CD4-positive, alpha-beta memory T cell (primary cell): Measurements from ENCODE around the gene BCAP31. TPM values are rescaled to one million over a fixed set of nuclear protein-coding genes. Genes with fewer than 3 reads are reported as not detected.
"Not testable (repeated sequence)": the region's sequence is repeated elsewhere in the genome, so short reads cannot be mapped to it uniquely, and the experiment has no call there.

ENCODE experiments used
- CTCF ChIA-PET: fragments of 350-600 bp; sonication (Branson Sonifier 250); formaldehyde crosslinking; loops from one replicate; lab custom pipeline; 2021; ENCODE audit warnings: inconsistent platforms; ENCODE audit not compliant: partially characterized antibody; lab: Charles Lee
- POLR2A ChIA-PET: fragments of 350-600 bp; sonication (Branson Sonifier 250); formaldehyde crosslinking; loops from one replicate; lab custom pipeline; 2021; ENCODE audit not compliant: partially characterized antibody; lab: Charles Lee
- DNase-seq, 5 donors: peaks; one replicate each; pipeline versions ENCODE4 v3.0.0 to v3.0.0-alpha.2; 2020 to 2022; ENCODE audit warnings: mixed read lengths in 1 of 5
- H3K27ac ChIP-seq: one replicate; pipeline ENCODE4 v1.7.0; 2013; ENCODE audit warnings: low read depth, low read length
- H3K27me3 ChIP-seq: 2 replicates; pipeline ENCODE4 v1.7.0; 2013; ENCODE audit warnings: mild to moderate bottlenecking, low read length, moderate library complexity; ENCODE audit not compliant: insufficient read depth
- H3K36me3 ChIP-seq: 2 replicates; pipeline ENCODE4 v1.7.0; 2013; ENCODE audit warnings: mild to moderate bottlenecking, low read length, moderate library complexity; ENCODE audit not compliant: insufficient read depth
- H3K4me1 ChIP-seq: 2 replicates; pipeline ENCODE4 v1.7.0; 2013; ENCODE audit warnings: mild to moderate bottlenecking, low read length, moderate library complexity; ENCODE audit not compliant: insufficient read depth
- H3K4me3 ChIP-seq, 2 donors: one replicate each; pipeline ENCODE4 v1.7.0; 2013; ENCODE audit warnings: low read length in 2 of 2, mild to moderate bottlenecking in 1 of 2
- H3K9me3 ChIP-seq, 2 donors: one replicate each; pipeline ENCODE4 v1.7.0; 2013; ENCODE audit warnings: low read length in 2 of 2, control low read depth in 1 of 2; ENCODE audit not compliant: control insufficient read depth in 1 of 2
- H3K27ac Mint-ChIP-seq, 7 donors: one replicate each; pipeline ENCODE4 v1.8.0; 2020 to 2021; ENCODE audit warnings: mixed read lengths in 7 of 7, mild to moderate bottlenecking in 6 of 7, inconsistent platforms in 3 of 7, moderate library complexity in 3 of 7
- H3K27me3 Mint-ChIP-seq, 2 donors: one replicate each; pipeline ENCODE4 v1.8.0; 2020 to 2021; ENCODE audit warnings: mixed read lengths in 2 of 2
- H3K36me3 Mint-ChIP-seq, 2 donors: one replicate each; pipeline ENCODE4 v1.8.0; 2020 to 2021; ENCODE audit warnings: mixed read lengths in 2 of 2, inconsistent platforms in 1 of 2, mild to moderate bottlenecking in 1 of 2
- H3K4me1 Mint-ChIP-seq, 4 donors: one replicate each; pipeline ENCODE4 v1.8.0; 2020 to 2021; ENCODE audit warnings: mixed read lengths in 4 of 4, mild to moderate bottlenecking in 1 of 4
- H3K4me3 Mint-ChIP-seq, 8 donors: one replicate each; pipeline ENCODE4 v1.8.0; 2020 to 2021; ENCODE audit warnings: mixed read lengths in 8 of 8, mild to moderate bottlenecking in 7 of 8, moderate library complexity in 6 of 8, inconsistent platforms in 3 of 8
- H3K9me3 Mint-ChIP-seq, 8 donors: one replicate each; pipeline ENCODE4 v1.8.0; 2020 to 2021; ENCODE audit warnings: mixed read lengths in 8 of 8, mild to moderate bottlenecking in 5 of 8, inconsistent platforms in 3 of 8, moderate library complexity in 1 of 8
- intact Hi-C: fragments of 100-400 bp; cut with micrococcal nuclease; formaldehyde crosslinking; loops from one replicate; pipeline ENCODE4 v1.15.1; 2023
- polyA plus RNA-seq, 2 donors: library from polyadenylated mRNA; unstranded; fragments of 300-500 nt; fragmentation: Illumina TruSeq; gene quantifications; one replicate each; pipeline ENCODE4 v1.2.3, GENCODE V29; 2021
- total RNA-seq, 2 experiments: library from RNA; stranded (reverse); gene quantifications; one replicate each; pipeline ENCODE4 v1.2.3, GENCODE V29; 2021

BCAP31 gene
- total and polyA plus RNA-seq, 4 experiments from 2014 or later: 126 to 510 (median 217) TPM

GRCh38 chrX:153731117-153731844 is 7.1 kb upstream of the BCAP31 start:
- no peak overlapping the region for H3K4me3 ChIP-seq
- no peak overlapping the region for H3K27ac ChIP-seq
- intact Hi-C loops: no loop called here
- H3K27me3 ChIP-seq: no peaks in the 10 kb centered on the region
- peaks cover 0 to 5% (median 0%) of the 10 kb centered on the region in 8 donors for H3K9me3 Mint-ChIP-seq
- no peaks in the 10 kb centered on the region for H3K36me3 ChIP-seq
- H3K9me3 ChIP-seq: no peaks in the 10 kb centered on the region
- peaks cover 26% of the 10 kb centered on the region for H3K4me1 ChIP-seq
- ChIA-PET CTCF (no interaction called here), POLR2A (no interaction called here)
- H3K27me3 Mint-ChIP-seq: no peaks in the 10 kb centered on the region
- H3K4me1 Mint-ChIP-seq: peaks cover 16 to 39% (median 27%) of the 10 kb centered on the region in 4 donors
- peak overlapping the region in 4 of 8 donors; percentile 4 to 40 (median 10) for H3K4me3 Mint-ChIP-seq
- H3K27ac Mint-ChIP-seq: peak overlapping the region in 4 of 7 donors; percentile 5 to 81 (median 58)
- H3K36me3 Mint-ChIP-seq: peaks cover 13 to 17% of the 10 kb centered on the region in 2 donors
- DNase-seq: no peak

- H3K4me3 ChIP-seq, POLR2A ChIA-PET, H3K27me3 ChIP-seq, H3K9me3 Mint-ChIP-seq, CTCF ChIA-PET, H3K27ac Mint-ChIP-seq, H3K27ac ChIP-seq, intact Hi-C loops, DNase-seq, H3K9me3 ChIP-seq, H3K4me3 Mint-ChIP-seq, H3K27me3 Mint-ChIP-seq, H3K36me3 ChIP-seq: not testable (repeated sequence)
- Mint-ChIP-seq H3K4me1 (peaks cover 12 to 33% (median 21%) of the 10 kb centered on the region in 4 donors), H3K36me3 (peaks cover 8 to 13% of the 10 kb centered on the region in 2 donors)
- H3K4me1 ChIP-seq: peaks cover 35% of the 10 kb centered on the region
These were observed 5.9 kb upstream of the BCAP31 start for GRCh38 chrX:153730115-153730514.

- Histone ChIP-seq H3K9me3 (no peaks in the 10 kb centered on the region), H3K36me3 (no peaks in the 10 kb centered on the region), H3K4me1 (peaks cover 32% of the 10 kb centered on the region), H3K27ac (no peak overlapping the region), H3K4me3 (no peak overlapping the region), H3K27me3 (no peaks in the 10 kb centered on the region)
- H3K4me1 Mint-ChIP-seq: peaks cover 8 to 28% (median 18%) of the 10 kb centered on the region in 4 donors
- H3K9me3 Mint-ChIP-seq: peaks cover 0 to 5% (median 0%) of the 10 kb centered on the region in 8 donors
- ChIA-PET CTCF (no interaction called here), POLR2A (no interaction called here)
- intact Hi-C loops: loop anchor here (10.0 kb wide), 1 partner anchor 114 kb away; no protein-coding TSS in a partner anchor
- H3K36me3 Mint-ChIP-seq: peaks cover 7 to 13% of the 10 kb centered on the region in 2 donors
- H3K4me3 Mint-ChIP-seq: peak overlapping the region in 1 of 8 donors; percentile 29
- no peaks in the 10 kb centered on the region for H3K27me3 Mint-ChIP-seq
- DNase-seq: no peak
- H3K27ac Mint-ChIP-seq: peak overlapping the region in 1 of 7 donors; percentile 85
These were observed 4.9 kb upstream of the BCAP31 start for GRCh38 chrX:153728951-153729631.

- Mint-ChIP-seq H3K9me3 (peaks cover 0 to 5% (median 0%) of the 10 kb centered on the region in 8 donors), H3K4me1 (peaks cover 8 to 30% (median 18%) of the 10 kb centered on the region in 4 donors), H3K27me3 (no peaks in the 10 kb centered on the region), H3K36me3 (peaks cover 7 to 13% of the 10 kb centered on the region in 2 donors), H3K27ac (peak overlapping the region in 2 of 7 donors; percentile 27 to 57), H3K4me3 (peak overlapping the region in 1 of 8 donors; percentile 46)
- Histone ChIP-seq H3K27me3 (no peaks in the 10 kb centered on the region), H3K36me3 (no peaks in the 10 kb centered on the region), H3K9me3 (no peaks in the 10 kb centered on the region), H3K27ac (no peak overlapping the region), H3K4me3 (no peak overlapping the region), H3K4me1 (peaks cover 32% of the 10 kb centered on the region)
- POLR2A ChIA-PET: no interaction called here
- DNase-seq: no peak
- intact Hi-C loops: loop anchor here (10.0 kb wide), 1 partner anchor 113 kb away; no protein-coding TSS in a partner anchor
- CTCF ChIA-PET: no interaction called here
These were observed 3.9 kb upstream of the BCAP31 start for GRCh38 chrX:153728095-153728494.

GRCh38 chrX:153727123-153727931 is 3.1 kb upstream of the BCAP31 start:
- ChIA-PET CTCF (interaction anchor here (1.2 to 1.4 kb wide), 2 partner anchors 27 to 37 kb away, joined by 3 read pairs; partner anchors contain the start of gene PLXNB3), POLR2A (interaction anchor here (1.2 to 1.8 kb wide), 3 partner anchors 198 to 244 kb away, joined by 3 to 5 read pairs (median 4); partner anchors contain the start of gene HCFC1)
- H3K9me3 Mint-ChIP-seq: peaks cover 0 to 5% (median 0%) of the 10 kb centered on the region in 8 donors
- H3K27ac Mint-ChIP-seq: peak overlapping the region; percentile 69 to 90 (median 87)
- intact Hi-C loops: loop anchor here (10.0 kb wide), 1 partner anchor 113 kb away; no protein-coding TSS in a partner anchor
- H3K36me3 ChIP-seq: no peaks in the 10 kb centered on the region
- H3K27ac ChIP-seq: peak overlapping the region; percentile 56
- peak overlapping the region in 1 of 2 donors; percentile 28 for H3K4me3 ChIP-seq
- H3K4me3 Mint-ChIP-seq: peak overlapping the region; percentile 1 to 81 (median 75)
- DNase-seq: no peak
- H3K27me3 Mint-ChIP-seq: no peaks in the 10 kb centered on the region
- no peaks in the 10 kb centered on the region for H3K9me3 ChIP-seq
- H3K27me3 ChIP-seq: no peaks in the 10 kb centered on the region
- peaks cover 10 to 37% (median 24%) of the 10 kb centered on the region in 4 donors for H3K4me1 Mint-ChIP-seq
- H3K4me1 ChIP-seq: peaks cover 40% of the 10 kb centered on the region
- H3K36me3 Mint-ChIP-seq: peaks cover 7 to 13% of the 10 kb centered on the region in 2 donors

- no peaks in the 10 kb centered on the region for H3K27me3 ChIP-seq
- DNase-seq: peak; percentile 30 to 71 (median 48)
- H3K9me3 ChIP-seq: no peaks in the 10 kb centered on the region
- H3K27ac ChIP-seq: peak overlapping the region; percentile 56
- H3K4me3 Mint-ChIP-seq: peak overlapping the region; percentile 69 to 81 (median 76)
- no peaks in the 10 kb centered on the region for H3K36me3 ChIP-seq
- no peaks in the 10 kb centered on the region for H3K27me3 Mint-ChIP-seq
- H3K9me3 Mint-ChIP-seq: peaks cover 0 to 1% (median 0%) of the 10 kb centered on the region in 8 donors
- ChIA-PET CTCF (interaction anchor here (1.2 to 1.4 kb wide), 2 partner anchors 27 to 38 kb away, joined by 3 read pairs; partner anchors contain the start of gene PLXNB3), POLR2A (interaction anchor here (1.1 to 1.8 kb wide), 5 partner anchors 9 to 245 kb away, joined by 3 to 5 read pairs (median 4); partner anchors contain the start of gene HCFC1)
- intact Hi-C loops: loop anchor here (10.0 kb wide), 1 partner anchor 112 kb away; no protein-coding TSS in a partner anchor
- peak overlapping the region; percentile 37 to 90 (median 86) for H3K27ac Mint-ChIP-seq
- H3K4me3 ChIP-seq: peak overlapping the region in 1 of 2 donors; percentile 28
- peaks cover 9 to 10% of the 10 kb centered on the region in 2 donors for H3K36me3 Mint-ChIP-seq
- H3K4me1 ChIP-seq: peaks cover 46% of the 10 kb centered on the region
- H3K4me1 Mint-ChIP-seq: peaks cover 15 to 41% (median 24%) of the 10 kb centered on the region in 4 donors
These were observed 2.3 kb upstream of the BCAP31 start for GRCh38 chrX:153726286-153727122.
